ENCODE results near the gene BAD. TPM values are rescaled to one million over a fixed set of nuclear protein-coding genes. Genes with fewer than 3 reads are reported as not detected.

Gene BAD
- total and polyA plus RNA-seq, 2 of the 13 experiments (the other 11 are each of a cell fraction or from before 2014, with no cell fraction given), result 17.9 to 28.5 TPM

DNA sequence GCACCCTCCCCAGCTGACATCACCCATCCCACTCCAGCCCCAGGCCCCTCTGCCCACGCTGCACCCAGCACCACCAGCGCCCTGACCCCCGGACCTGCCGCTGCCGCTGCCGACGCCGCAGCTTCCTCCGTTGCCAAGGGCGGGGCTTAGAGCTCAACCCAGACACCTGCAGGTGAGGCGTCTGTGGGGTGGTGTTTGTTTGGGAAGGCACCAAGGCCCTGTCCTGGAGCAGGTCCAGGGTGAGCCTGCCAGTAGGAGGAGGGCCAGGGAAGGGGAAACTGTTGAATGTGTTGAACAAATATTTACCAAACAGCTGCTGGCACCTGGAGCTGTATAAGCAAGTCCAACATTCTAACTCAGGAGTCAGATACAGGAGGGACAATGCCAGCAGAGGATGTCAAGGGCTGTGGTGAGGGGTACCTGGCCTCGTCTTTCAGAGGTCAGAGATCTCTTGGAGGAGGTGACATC, 46.9 kb downstream of the BAD start (continued):
- TF ChIP-seq ZNF253 (CRISPR knock-in tag; IDR thresholded peaks at IDR 0.05; ENCODE audit: borderline replicate concordance) (no peak), ZNF180 (CRISPR knock-in tag; IDR thresholded peaks at IDR 0.05; ENCODE audit: borderline replicate concordance, low read depth) (no peak), MTF2 (CRISPR knock-in tag; IDR thresholded peaks at IDR 0.05; ENCODE audit: borderline replicate concordance) (no peak), ZC3H13 (CRISPR knock-in tag; IDR thresholded peaks at IDR 0.05) (peak; percentile 79), ZNF430 (CRISPR knock-in tag; IDR thresholded peaks at IDR 0.05) (peak; percentile 86; the same call in 1 of the 2 replicates), ZNF780A (CRISPR knock-in tag; IDR thresholded peaks at IDR 0.05) (0 out of 2 replicates have a peak, but pooled peaks have one; percentile 42), NFIB (CRISPR knock-in tag; IDR thresholded peaks at IDR 0.05; ENCODE audit: borderline replicate concordance) (no peak), EP300 (IDR thresholded peaks at IDR 0.05; ENCODE audit: low read depth in 2 of 2, low read length in 2 of 2) (0 out of 4 replicates have a peak, but pooled peaks of 1 of the 2 experiments have one; percentile 10), EP300 (CRISPR knock-in tag; IDR thresholded peaks at IDR 0.05; ENCODE audit: borderline replicate concordance) (no peak), NFKB2 (CRISPR knock-in tag; IDR thresholded peaks at IDR 0.05; ENCODE audit: borderline replicate concordance) (peak; percentile 40; the same call in 1 of the 2 replicates), SOX13 (IDR thresholded peaks at IDR 0.05) (no peak), SOX13 (CRISPR knock-in tag; conservative IDR thresholded peaks at IDR 0.05 in 1 of 2, IDR thresholded peaks at IDR 0.05 in 1 of 2) (peak in 1 of 2 experiments; percentile 65; a peak in 2 of 4 replicates)
- TF ChIP-seq, protein P1, sequence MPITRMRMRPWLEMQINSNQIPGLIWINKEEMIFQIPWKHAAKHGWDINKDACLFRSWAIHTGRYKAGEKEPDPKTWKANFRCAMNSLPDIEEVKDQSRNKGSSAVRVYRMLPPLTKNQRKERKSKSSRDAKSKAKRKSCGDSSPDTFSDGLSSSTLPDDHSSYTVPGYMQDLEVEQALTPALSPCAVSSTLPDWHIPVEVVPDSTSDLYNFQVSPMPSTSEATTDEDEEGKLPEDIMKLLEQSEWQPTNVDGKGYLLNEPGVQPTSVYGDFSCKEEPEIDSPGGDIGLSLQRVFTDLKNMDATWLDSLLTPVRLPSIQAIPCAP (CRISPR knock-in tag; IDR thresholded peaks at IDR 0.05; ENCODE audit: low read depth), result no peak
- TF ChIP-seq, protein P2, sequence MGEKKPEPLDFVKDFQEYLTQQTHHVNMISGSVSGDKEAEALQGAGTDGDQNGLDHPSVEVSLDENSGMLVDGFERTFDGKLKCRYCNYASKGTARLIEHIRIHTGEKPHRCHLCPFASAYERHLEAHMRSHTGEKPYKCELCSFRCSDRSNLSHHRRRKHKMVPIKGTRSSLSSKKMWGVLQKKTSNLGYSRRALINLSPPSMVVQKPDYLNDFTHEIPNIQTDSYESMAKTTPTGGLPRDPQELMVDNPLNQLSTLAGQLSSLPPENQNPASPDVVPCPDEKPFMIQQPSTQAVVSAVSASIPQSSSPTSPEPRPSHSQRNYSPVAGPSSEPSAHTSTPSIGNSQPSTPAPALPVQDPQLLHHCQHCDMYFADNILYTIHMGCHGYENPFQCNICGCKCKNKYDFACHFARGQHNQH (CRISPR knock-in tag; IDR thresholded peaks at IDR 0.05), result peak; percentile 62; the same call in 1 of the 2 replicates
- TF ChIP-seq, protein P3, sequence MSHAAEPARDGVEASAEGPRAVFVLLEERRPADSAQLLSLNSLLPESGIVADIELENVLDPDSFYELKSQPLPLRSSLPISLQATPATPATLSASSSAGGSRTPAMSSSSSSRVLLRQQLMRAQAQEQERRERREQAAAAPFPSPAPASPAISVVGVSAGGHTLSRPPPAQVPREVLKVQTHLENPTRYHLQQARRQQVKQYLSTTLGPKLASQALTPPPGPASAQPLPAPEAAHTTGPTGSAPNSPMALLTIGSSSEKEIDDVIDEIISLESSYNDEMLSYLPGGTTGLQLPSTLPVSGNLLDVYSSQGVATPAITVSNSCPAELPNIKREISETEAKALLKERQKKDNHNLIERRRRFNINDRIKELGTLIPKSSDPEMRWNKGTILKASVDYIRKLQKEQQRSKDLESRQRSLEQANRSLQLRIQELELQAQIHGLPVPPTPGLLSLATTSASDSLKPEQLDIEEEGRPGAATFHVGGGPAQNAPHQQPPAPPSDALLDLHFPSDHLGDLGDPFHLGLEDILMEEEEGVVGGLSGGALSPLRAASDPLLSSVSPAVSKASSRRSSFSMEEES (CRISPR knock-in tag; IDR thresholded peaks at IDR 0.05), result no peak; the same call in 1 of the 2 replicates
- TF ChIP-seq, protein P4, sequence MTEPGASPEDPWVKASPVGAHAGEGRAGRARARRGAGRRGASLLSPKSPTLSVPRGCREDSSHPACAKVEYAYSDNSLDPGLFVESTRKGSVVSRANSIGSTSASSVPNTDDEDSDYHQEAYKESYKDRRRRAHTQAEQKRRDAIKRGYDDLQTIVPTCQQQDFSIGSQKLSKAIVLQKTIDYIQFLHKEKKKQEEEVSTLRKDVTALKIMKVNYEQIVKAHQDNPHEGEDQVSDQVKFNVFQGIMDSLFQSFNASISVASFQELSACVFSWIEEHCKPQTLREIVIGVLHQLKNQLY (CRISPR knock-in tag; IDR thresholded peaks at IDR 0.05), result peak; percentile 44
